Endothelial cell of umbilical vein (primary cell): ENCODE measurements around the gene STEAP4.

Experiments used
- CTCF ChIP-seq, 2 donors: IDR thresholded peaks; 1 replicate in 1 of 2; 2 replicates in 1 of 2; pipeline ENCODE4 v1.5.1; 2011; ENCODE audit warnings: low read length in 2 of 2, mild to moderate bottlenecking in 2 of 2, moderate library complexity in 2 of 2, control low read depth in 1 of 2, inconsistent platforms in 1 of 2, low read depth in 1 of 2; ENCODE audit not compliant: insufficient read depth in 1 of 2; ENCODE audit errors: extremely low read depth in 1 of 2
- EZH2 ChIP-seq: IDR thresholded peaks from 2 replicates; pipeline ENCODE4 v1.6.1; 2012; ENCODE audit warnings: borderline replicate concordance, low read depth, mild to moderate bottlenecking, moderate library complexity, low read length, inconsistent platforms; ENCODE audit not compliant: severe bottlenecking
- MAX ChIP-seq: IDR thresholded peaks from 2 replicates; pipeline ENCODE4 v1.6.1; 2011; ENCODE audit not compliant: insufficient read depth, insufficient read length
- POLR2AphosphoS5 ChIP-seq: IDR thresholded peaks from 2 replicates; pipeline ENCODE4 v1.6.1; 2012; ENCODE audit warnings: low read depth, mild to moderate bottlenecking, control low read depth, low read length, moderate library complexity; ENCODE audit not compliant: insufficient read depth

GRCh38 chr7:88344271-88344670, 37.6 kb upstream of the STEAP4 start:
- TF ChIP-seq EZH2 (no peak), MAX (no peak), POLR2AphosphoS5 (no peak), CTCF (IDR thresholded peaks at IDR 0.05; ENCODE audit: extremely low read depth in 1 of 2, insufficient read depth in 1 of 2, low read depth in 1 of 2, low read length in 2 of 2) (no peak)
